GM11168 (cell line): ENCODE measurements around the gene OSBPL9.
"Not testable (repeated sequence)": the region's sequence is repeated elsewhere in the genome, so short reads cannot be mapped to it uniquely, and the experiment has no call there.

Experiments used
- in situ Hi-C: fragments of 300-500 bp; cut with MboI; formaldehyde crosslinking; loops from one replicate; pipeline ENCODE4 v1.12.0; 2022; ENCODE audit warnings: low sequenced_read_pairs; ENCODE audit not compliant: unreplicated experiment

OSBPL9 gene

GRCh38 chr1:51758310-51758709, 141.4 kb downstream of the OSBPL9 start:
- in situ Hi-C loops: no loop called here

DNA sequence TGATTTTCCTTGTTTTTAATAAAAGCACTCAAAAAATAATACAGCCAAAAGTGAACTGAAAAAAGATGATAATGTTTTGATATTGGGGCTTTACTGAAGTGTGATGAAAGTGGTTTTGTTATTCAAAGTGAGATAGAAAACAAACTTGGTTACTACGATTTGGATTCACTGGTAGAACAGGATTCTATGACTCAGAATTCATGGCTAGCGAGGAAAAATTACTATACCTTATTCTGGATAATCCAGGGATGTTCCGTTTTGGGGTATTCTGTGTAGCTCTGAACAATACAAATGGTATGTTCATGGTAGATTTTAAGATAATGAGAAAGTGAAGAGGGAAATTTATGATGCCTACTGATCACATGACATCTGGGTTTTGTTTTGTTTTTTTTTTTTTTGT, 144.0 kb downstream of the OSBPL9 start:
- in situ Hi-C loops: no loop called here

DNA sequence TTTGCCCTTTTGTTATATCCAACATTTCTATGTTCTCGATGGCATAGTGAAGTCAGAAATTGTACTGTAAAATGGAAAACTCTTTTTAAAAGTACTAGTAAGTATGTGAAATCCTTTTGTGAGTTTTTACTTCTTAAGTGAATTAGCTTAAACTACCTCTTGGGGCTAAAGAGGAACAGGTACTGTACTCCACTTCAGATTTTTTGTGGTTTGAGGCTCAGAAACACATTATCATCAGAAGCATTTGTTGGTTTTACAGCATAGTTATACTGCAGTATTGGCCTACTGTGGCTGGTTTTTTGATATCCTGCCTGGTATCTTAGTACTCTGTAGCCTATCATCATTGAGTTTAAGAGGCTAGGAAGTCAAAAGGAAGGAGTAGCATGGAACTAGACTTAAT, 144.5 kb downstream of the OSBPL9 start:
- in situ Hi-C loops: no loop called here

DNA sequence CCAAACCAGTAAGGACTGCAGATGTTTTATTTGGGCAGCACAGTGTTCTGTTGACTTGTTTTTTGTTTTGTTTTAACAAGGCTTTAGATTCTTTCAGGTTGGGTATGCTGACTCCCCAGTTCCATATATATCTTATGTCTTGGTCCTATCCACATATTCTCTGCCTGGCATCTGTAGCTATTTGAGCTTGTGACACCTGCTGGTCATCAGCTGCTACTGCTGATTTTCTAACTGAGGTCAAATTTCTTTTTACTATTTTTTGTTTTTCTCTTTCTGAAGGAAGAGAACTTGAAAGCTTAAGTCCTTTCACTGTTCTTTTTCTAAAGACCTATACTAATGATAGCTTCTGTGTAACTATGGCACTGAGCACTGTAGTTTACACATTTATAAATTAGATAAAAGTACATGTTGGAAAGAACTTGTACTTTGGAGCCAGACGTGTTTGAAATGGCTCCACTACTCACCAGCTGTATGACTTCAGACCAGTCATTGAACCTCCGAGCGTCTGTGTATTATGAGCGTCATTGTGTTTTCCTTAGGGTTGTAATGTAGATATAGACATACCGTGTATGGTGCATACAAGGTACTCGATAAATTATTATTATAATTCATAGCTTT, 152.2 kb downstream of the OSBPL9 start:
- in situ Hi-C loops: no loop called here

DNA sequence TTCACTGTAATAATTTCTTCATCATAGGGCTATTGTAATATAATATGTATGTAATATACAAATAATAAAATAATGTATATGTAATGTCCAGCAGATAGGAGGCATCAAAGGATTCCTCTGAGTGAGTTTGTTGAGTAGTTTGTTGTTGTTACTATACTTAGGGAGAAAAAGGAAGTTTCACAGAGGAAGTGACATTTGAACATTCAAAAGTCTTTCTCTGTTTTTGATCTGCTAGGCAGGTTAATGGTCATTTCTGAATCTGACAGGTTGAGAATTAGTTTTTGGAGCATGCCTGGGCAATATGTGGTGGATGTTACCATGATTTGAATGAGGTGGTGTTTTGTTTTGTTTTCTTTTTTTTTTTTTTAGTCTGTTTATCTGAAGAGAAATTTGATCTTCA, 159.5 kb downstream of the OSBPL9 start:
- in situ Hi-C loops: no loop called here

DNA sequence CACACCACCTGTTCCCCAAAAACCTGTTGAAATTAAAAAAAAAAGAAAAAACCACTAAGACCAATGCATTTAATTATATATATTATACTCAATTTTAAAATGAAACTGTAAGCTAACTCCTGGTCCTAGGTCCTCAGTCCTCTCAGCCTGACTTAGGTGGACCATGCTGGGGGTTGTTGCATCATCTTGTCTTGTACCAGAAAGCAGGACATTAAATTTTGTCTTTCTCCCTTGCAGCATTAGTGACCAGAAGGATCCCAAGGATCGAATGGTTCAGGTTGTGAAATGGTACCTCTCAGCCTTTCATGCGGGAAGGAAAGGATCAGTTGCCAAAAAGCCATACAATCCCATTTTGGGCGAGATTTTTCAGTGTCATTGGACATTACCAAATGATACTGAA, 164.0 kb downstream of the OSBPL9 start:
- in situ Hi-C loops: no loop called here

DNA sequence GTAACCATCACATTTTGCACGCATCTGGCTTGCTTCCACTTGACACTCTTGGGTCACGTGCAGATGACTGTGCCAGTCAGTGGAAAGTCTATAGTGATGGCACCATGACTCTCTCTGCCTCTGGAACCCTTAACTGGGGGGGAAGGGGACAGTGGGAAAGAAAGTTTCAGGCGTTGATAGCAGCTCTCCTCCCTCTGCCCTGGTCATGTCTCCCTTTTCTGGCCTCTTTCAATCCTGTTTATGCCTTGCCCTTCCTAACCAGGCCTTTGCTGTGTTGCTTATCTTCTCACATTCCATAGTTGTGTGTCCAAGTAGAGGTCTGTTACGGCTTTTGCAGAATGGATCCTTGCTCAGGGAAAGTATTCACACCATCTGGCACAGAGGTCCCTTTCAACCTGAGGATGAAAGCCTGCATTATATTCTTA, 168.1 kb downstream of the OSBPL9 start:
- in situ Hi-C loops: no loop called here

DNA sequence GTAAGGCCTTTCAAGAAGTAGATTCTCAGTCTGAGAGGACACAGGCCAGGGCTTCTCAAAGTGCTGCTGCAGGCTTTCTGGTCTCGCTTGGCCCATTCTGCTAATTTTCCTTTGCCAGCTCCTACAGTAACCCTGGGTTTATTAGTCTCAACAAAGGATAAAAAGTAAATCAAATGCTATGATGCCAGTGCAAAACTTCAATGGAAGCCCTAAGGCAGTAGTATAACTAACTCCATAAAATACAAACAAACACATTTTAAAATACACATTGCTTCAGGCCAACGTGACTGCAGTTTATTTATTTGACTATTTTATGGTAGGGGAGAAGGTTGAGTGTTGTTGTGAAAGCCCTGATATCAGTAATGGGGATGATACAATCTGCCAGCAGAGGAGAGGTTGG, 172.0 kb downstream of the OSBPL9 start:
- in situ Hi-C loops: no loop called here

DNA sequence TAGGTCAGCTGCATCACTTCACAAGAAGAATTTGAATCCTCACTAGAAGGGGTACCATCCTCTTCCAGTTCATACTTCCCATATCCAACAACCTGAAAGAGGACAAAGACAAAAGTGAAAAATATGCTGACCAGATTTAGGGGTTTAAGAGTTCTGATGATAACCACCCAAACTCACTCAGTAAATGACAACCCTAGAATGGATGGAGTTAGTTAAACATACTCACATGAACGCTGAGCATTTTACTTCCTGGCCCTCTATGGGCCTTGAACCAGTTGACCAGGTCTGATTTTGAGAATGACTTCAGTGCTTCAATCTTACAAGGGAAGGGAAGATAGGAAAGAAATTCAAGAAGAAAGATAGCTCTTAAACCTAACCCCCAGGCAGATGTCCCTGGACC, 172.4 kb downstream of the OSBPL9 start:
- in situ Hi-C loops: no loop called here

DNA sequence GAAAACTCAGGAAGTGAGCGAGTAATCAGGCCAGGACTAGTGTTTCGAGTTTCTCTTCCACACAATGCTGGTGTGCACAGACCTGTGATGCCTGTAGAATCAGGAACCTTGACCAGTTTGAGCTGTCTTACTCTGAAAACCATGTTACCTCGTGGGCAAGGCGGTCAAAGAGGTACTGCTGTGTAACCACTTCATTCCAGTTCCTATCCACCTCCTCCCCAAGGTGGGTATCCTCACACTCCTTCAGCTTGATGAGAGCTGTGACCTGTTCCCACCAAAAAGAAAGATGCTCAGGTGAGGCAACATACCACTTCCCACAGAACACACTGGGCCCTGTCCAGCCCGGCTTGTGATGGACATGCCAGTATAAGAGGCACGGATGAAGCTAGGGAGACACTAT, 173.5 kb downstream of the OSBPL9 start:
- in situ Hi-C loops: no loop called here

DNA sequence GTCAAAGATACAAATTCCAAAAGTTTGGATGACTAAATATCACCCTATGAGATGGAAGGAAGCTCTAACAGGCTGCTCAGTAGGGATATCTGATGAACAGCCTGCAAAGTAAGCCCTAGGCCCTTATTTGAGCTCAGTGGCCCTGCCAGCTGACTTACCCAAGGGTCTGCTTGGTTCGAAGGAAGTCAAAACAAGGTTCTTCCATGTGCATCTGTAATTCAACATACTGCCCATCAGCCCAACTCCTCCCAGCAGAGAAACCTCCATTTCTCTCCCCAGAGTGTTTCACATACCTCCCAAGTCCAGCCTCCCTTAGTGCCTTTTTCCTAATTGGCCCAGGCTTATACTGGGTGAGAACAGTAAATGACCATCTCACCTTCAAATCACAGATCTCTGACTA, 175.0 kb downstream of the OSBPL9 start:
- in situ Hi-C loops: no loop called here

- in situ Hi-C loops: no loop called here
Measured at GRCh38 chr1:51792864-51793263, 176.0 kb downstream of the OSBPL9 start.

GRCh38 chr1:51794260-51794659, 177.4 kb downstream of the OSBPL9 start:
- in situ Hi-C loops: no loop called here

GRCh38 chr1:51794868-51795267, 178.0 kb downstream of the OSBPL9 start:
- in situ Hi-C loops: no loop called here

DNA sequence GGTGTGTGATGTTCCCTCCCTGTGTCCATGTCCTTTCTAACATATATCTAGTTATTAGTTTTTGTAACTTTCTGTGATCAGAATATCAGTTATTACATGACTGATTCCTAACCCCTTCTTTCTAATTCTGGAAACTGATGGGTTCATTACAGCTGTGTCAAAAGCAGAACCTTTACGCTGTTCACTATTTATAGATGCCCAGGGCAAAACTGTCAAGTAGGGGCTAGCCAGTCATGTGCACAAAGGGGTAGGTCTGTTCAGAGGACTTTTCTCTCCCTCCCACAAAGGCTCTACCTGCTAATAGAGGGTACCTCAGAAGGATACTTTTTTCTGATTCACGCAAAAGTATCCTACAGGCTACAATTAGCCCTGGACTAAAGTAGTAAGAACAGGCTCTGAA, 182.5 kb downstream of the OSBPL9 start:
- in situ Hi-C loops: no loop called here

GRCh38 chr1:51814513-51814912, 197.6 kb downstream of the OSBPL9 start:
- in situ Hi-C loops: no loop called here

DNA sequence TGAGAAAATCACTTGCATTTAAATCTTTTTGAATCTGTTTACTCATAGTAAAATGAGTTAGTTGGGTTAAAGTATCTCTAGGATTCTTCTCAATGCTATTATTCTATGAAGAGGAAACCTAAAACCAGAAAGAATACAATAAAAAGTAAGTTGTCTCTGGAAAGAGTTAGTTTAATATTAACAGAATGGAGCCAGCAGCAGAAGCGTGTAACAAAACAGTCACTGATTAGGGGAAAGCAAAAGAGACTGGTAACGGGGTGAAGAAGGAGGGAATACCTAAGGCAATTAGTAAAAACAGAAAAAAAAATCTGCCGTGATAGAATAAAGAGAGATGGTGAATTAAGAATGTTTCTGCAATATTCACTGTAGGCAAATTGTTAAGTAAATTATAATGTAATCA, 201.6 kb downstream of the OSBPL9 start:
- in situ Hi-C loops: no loop called here

- in situ Hi-C loops: not testable (repeated sequence)
Measured at GRCh38 chr1:51819021-51819420, 202.1 kb downstream of the OSBPL9 start.

DNA sequence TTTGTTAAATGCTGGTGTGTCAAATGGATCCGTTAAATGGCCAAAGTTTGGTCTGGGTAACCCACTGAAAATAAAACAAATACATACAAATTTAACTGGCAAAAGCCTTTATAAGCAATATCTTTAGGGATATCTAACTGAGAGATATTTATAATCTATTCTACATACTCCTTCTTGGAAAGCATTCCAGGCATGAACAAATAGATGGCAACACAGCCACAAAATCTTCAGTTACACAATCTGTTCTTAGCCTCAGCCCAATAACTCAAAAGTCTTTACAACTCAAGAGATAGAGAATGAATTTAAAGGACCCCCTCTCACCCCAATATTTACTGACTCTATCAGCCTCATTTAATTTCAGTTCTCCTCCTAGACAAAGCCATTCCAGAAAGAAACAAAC, 202.9 kb downstream of the OSBPL9 start:
- in situ Hi-C loops: no loop called here

- in situ Hi-C loops: no loop called here
Measured at GRCh38 chr1:51829058-51829457, 212.2 kb downstream of the OSBPL9 start.

DNA sequence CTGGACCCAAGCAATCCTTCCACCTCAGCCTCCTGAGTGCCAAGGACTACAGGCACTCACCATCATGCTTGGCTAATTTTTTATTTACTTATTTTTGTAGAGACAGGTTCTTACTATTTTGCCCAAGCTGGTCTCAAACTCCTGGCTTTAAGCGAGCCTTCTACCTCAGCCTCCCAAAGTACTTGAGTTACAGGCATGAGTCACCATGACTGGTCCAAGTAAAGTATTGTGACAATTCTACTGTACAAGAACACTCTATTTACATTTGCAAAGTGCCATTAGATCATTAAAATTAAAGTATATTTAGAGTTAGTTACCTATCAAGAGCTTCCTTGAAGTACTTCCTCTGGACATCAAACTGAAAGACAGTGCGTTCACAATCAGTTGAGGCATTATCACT, 216.8 kb downstream of the OSBPL9 start:
- in situ Hi-C loops: no loop called here

DNA sequence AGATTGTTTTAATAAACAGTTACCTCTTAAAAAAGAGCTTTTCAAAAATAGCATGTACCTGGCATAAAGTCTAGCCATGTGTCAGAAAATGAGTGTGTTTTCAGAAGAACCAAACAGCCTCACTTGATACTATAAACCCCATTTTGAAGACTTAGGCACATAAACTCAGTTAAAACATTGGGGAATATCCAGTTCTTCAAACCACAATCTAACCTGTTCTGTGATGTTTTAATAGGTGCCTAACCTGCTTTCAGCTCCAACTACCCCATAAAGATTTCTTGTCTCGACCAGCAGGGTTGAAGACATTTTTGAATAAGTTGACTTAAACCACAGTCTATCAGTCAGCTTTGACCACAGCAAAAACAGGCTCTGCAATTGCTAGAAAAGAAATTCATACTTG, 220.4 kb downstream of the OSBPL9 start:
- in situ Hi-C loops: no loop called here
